ENCODE data around the gene IGFBP4.
"Not testable (repeated sequence)": the region's sequence is repeated elsewhere in the genome, so short reads cannot be mapped to it uniquely, and the experiment has no call there.

IGFBP4 gene

DNA sequence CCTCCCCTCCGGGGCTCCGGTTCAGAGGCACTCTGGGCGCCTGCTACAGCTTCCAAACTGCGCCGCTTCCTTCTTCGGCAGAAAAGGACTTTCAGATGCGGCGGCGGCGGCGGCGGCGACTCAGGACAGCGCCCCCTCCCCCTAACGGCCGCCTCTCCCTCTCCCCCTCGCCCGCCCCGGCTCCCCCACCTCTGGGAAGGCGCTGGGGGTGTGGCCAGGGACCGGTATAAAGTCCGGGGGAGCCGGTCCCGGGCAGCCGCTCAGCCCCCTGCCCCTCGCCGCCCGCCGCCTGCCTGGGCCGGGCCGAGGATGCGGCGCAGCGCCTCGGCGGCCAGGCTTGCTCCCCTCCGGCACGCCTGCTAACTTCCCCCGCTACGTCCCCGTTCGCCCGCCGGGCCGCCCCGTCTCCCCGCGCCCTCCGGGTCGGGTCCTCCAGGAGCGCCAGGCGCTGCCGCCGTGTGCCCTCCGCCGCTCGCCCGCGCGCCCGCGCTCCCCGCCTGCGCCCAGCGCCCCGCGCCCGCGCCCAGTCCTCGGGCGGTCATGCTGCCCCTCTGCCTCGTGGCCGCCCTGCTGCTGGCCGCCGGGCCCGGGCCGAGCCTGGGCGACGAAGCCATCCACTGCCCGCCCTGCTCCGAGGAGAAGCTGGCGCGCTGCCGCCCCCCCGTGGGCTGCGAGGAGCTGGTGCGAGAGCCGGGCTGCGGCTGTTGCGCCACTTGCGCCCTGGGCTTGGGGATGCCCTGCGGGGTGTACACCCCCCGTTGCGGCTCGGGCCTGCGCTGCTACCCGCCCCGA lies at the start of gene IGFBP4:
TSS of gene IGFBP4 (plus strand) at position 255 of the 792 bp plus-strand sequence. CDS start at position 541, 286 bp downstream.
- peak within 1 kb of the TSS; percentile 92 for H3K27ac Mint-ChIP-seq
- no peaks in the 10 kb centered on the region for H3K36me3 Mint-ChIP-seq (ENCODE audit: low read depth)
- peak within 1 kb of the TSS; percentile 81 for H3K4me3 Mint-ChIP-seq
- H3K4me1 Mint-ChIP-seq (ENCODE audit: low read depth) = peaks cover 33% of the 10 kb centered on the region
- H3K27me3 Mint-ChIP-seq = peaks cover 8% of the 10 kb centered on the region
- no peaks in the 10 kb centered on the region for H3K9me3 Mint-ChIP-seq

GRCh38 chr17:40399185-40399584 lies 44.1 kb upstream of the IGFBP4 start:
- H3K4me3 Mint-ChIP-seq = no peak overlapping the region
- H3K9me3 Mint-ChIP-seq = no peaks in the 10 kb centered on the region
- peaks cover 85% of the 10 kb centered on the region for H3K36me3 Mint-ChIP-seq (ENCODE audit: low read depth)
- H3K4me1 Mint-ChIP-seq (ENCODE audit: low read depth) = peaks cover 6% of the 10 kb centered on the region
- H3K27ac Mint-ChIP-seq = no peak overlapping the region
- H3K27me3 Mint-ChIP-seq = no peaks in the 10 kb centered on the region

DNA sequence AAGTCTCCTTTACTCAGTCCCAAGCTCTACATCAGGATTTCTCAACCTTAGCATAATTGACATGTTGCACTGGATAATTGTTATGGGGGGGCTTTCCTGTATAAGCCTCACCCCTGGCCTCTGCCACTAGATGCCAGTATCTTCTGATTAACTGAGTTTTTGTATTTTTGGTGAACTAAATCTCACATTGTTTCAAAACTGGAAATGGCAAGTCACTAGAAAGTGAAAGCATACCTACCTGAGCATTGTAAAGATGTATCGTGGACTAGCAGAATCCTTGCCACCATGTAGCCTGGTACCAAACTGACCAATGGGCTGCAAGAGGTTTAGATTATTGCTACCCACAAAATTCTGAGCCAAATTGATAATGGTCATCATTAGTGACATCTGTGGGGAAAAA lies 40.6 kb upstream of the IGFBP4 start:
- Mint-ChIP-seq H3K36me3 (ENCODE audit: low read depth) (peaks cover 86% of the 10 kb centered on the region), H3K4me1 (ENCODE audit: low read depth) (peaks cover 7% of the 10 kb centered on the region), H3K27me3 (no peaks in the 10 kb centered on the region), H3K4me3 (no peak overlapping the region), H3K27ac (no peak overlapping the region), H3K9me3 (no peaks in the 10 kb centered on the region)

- Mint-ChIP-seq H3K9me3 (no peaks in the 10 kb centered on the region), H3K4me3 (no peak overlapping the region), H3K36me3 (ENCODE audit: low read depth) (peaks cover 82% of the 10 kb centered on the region), H3K27ac (no peak overlapping the region), H3K4me1 (ENCODE audit: low read depth) (peaks cover 7% of the 10 kb centered on the region), H3K27me3 (no peaks in the 10 kb centered on the region)
Measured at GRCh38 chr17:40404003-40404402, 39.2 kb upstream of the IGFBP4 start.

DNA sequence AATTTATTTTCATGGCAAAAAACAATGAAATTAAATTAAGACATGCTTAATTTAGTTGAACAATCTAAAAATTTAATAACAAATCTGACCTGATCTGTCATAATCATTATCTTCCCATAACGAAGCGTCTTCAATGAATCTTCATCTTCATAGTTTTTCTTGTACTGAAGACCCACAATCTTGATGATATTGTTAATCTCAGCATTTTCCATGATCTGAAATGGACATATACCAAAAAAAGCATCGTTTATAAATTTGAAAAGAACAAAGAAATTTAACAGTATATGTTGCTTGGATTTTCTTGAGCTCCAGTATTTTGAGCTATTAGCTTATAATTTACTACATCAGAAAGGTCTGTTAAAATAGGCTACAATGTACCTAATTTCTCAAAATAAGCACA lies 35.8 kb upstream of the IGFBP4 start:
- H3K9me3 Mint-ChIP-seq = no peaks in the 10 kb centered on the region
- H3K27me3 Mint-ChIP-seq = no peaks in the 10 kb centered on the region
- peaks cover 74% of the 10 kb centered on the region for H3K36me3 Mint-ChIP-seq (ENCODE audit: low read depth)
- no peak overlapping the region for H3K27ac Mint-ChIP-seq
- peaks cover 7% of the 10 kb centered on the region for H3K4me1 Mint-ChIP-seq (ENCODE audit: low read depth)
- H3K4me3 Mint-ChIP-seq = no peak overlapping the region

DNA sequence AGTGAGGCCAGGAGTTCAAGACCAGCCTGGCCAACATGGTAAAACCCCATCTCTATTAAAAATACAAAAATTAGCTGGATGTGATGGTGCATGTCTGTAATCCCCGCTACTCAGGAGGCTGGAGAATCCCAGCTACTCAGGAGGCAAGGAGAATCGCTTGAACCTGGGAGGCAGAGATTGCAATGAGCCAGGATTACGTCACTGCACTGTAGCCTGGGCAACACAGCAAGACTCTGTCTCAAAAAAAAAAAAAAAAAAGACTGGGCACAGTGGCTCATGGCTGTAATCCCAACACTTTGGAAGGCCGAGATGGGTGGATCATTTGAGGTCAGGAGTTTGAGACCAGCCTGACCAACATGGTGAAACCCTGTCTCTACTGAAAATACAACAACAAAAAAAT lies 33.7 kb upstream of the IGFBP4 start:
- H3K27me3 Mint-ChIP-seq; H3K4me1 Mint-ChIP-seq (ENCODE audit: low read depth); H3K9me3 Mint-ChIP-seq; H3K27ac Mint-ChIP-seq; H3K4me3 Mint-ChIP-seq: not testable (repeated sequence)
- H3K36me3 Mint-ChIP-seq (ENCODE audit: low read depth) = peaks cover 65% of the 10 kb centered on the region

DNA sequence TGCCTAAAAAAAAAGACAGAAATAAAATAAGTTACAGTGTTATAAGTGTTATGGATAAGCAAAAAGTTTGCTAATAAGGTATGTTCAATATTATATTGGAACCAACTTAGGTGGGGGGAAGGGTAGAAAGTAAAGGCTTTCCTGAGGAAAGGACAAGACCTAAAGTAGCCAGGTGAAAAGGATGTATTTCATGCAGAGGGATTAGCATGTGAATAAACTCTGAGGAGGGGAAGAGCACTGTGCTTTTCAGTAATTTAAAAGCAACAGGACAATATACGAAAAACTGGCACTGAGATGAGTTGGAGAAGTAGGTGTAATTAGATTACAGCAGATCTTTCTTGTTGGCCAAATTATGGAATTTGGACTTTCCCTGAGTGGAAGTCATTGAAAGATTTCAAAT lies 33.2 kb upstream of the IGFBP4 start:
- Mint-ChIP-seq H3K27me3 (no peaks in the 10 kb centered on the region), H3K36me3 (ENCODE audit: low read depth) (peaks cover 61% of the 10 kb centered on the region), H3K27ac (no peak overlapping the region), H3K9me3 (no peaks in the 10 kb centered on the region), H3K4me1 (ENCODE audit: low read depth) (no peaks in the 10 kb centered on the region), H3K4me3 (no peak overlapping the region)

DNA sequence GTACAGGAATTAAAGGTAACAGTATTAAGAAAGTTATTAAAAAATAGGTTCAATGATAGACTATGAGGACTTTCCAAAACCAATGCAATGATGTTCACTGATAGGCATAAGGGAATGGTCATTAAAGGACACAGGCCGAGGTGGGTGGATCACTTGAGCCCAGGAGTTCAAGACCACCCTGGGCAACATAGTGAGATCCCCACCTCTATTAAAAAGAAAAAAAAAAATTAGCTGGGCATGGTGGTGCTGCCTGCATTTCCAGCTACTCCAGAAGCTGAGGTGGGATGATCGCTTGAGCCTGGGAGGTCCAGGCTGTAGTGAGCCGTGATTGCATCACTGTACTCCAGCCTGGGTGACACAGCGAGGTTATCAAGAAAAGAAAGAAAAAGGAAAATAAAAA lies 31.4 kb upstream of the IGFBP4 start:
- Mint-ChIP-seq H3K9me3 (no peaks in the 10 kb centered on the region), H3K36me3 (ENCODE audit: low read depth) (peaks cover 68% of the 10 kb centered on the region), H3K27ac (no peak overlapping the region), H3K27me3 (no peaks in the 10 kb centered on the region), H3K4me3 (no peak overlapping the region), H3K4me1 (ENCODE audit: low read depth) (peaks cover 13% of the 10 kb centered on the region)

DNA sequence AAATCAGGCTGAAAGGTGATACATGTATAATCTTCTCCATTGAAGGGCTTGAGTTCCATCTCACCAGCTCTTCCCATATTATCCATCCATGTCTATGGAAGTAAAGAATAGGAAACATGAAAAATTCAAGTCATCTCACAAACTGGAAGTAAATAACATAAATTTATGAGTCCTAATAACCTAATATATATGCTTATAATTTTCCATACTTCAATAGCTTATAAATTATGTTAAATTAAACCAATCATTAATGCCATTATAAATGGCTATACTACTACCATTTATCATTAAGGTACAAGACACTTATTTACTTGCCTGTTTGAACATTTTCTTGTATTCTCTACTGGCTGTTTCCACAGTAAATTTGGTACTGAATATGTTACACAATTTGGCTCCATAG lies 30.4 kb upstream of the IGFBP4 start:
- Mint-ChIP-seq H3K27ac (no peak overlapping the region), H3K4me1 (ENCODE audit: low read depth) (peaks cover 18% of the 10 kb centered on the region), H3K4me3 (peak overlapping the region; percentile 15), H3K9me3 (no peaks in the 10 kb centered on the region), H3K27me3 (no peaks in the 10 kb centered on the region), H3K36me3 (ENCODE audit: low read depth) (peaks cover 62% of the 10 kb centered on the region)

- H3K4me1 Mint-ChIP-seq (ENCODE audit: low read depth) = peaks cover 27% of the 10 kb centered on the region
- not testable (repeated sequence) for H3K4me3 Mint-ChIP-seq
Measured at GRCh38 chr17:40414312-40414711, 28.9 kb upstream of the IGFBP4 start.

DNA sequence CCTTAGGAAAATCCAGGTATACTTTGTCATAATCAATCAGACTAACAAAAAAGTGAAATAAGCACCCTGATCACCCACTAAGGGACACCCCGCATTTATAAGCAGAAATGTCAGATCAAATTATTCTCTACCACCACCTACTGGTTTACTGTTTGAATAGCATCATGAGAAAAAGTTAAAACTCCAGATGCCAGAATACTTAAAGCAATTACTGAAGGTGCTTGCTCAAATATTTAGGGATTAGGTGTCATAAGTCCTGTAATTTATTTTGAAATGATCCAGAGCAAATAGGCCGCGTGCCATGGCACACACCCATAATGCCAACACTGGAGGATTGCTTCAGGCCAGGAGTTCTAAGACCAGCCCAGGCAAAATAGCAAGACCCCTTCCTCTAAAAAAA lies 27.9 kb upstream of the IGFBP4 start:
- peak overlapping the region; percentile 43 for H3K4me3 Mint-ChIP-seq
- no peaks in the 10 kb centered on the region for H3K9me3 Mint-ChIP-seq
- H3K27ac Mint-ChIP-seq = no peak overlapping the region
- peaks cover 32% of the 10 kb centered on the region for H3K4me1 Mint-ChIP-seq (ENCODE audit: low read depth)
- H3K27me3 Mint-ChIP-seq = no peaks in the 10 kb centered on the region
- H3K36me3 Mint-ChIP-seq (ENCODE audit: low read depth) = peaks cover 50% of the 10 kb centered on the region

More at GRCh38 chr17:40414312-40414711, 28.9 kb upstream of the IGFBP4 start:
- not testable (repeated sequence) for H3K27me3 Mint-ChIP-seq, H3K27ac Mint-ChIP-seq, H3K9me3 Mint-ChIP-seq
- H3K36me3 Mint-ChIP-seq (ENCODE audit: low read depth) = peaks cover 57% of the 10 kb centered on the region

GRCh38 chr17:40416671-40417070 lies 26.6 kb upstream of the IGFBP4 start:
- Mint-ChIP-seq H3K4me3 (peak overlapping the region; percentile 98), H3K36me3 (ENCODE audit: low read depth) (peaks cover 38% of the 10 kb centered on the region), H3K4me1 (ENCODE audit: low read depth) (peaks cover 32% of the 10 kb centered on the region), H3K27ac (peak overlapping the region; percentile 45), H3K9me3 (no peaks in the 10 kb centered on the region), H3K27me3 (no peaks in the 10 kb centered on the region)

GRCh38 chr17:40417258-40417608 lies 26.0 kb upstream of the IGFBP4 start:
- H3K4me3 Mint-ChIP-seq = peak overlapping the region; percentile 98
- peaks cover 32% of the 10 kb centered on the region for H3K4me1 Mint-ChIP-seq (ENCODE audit: low read depth)
- H3K27me3 Mint-ChIP-seq = no peaks in the 10 kb centered on the region
- H3K9me3 Mint-ChIP-seq = no peaks in the 10 kb centered on the region
- peaks cover 32% of the 10 kb centered on the region for H3K36me3 Mint-ChIP-seq (ENCODE audit: low read depth)
- peak overlapping the region; percentile 90 for H3K27ac Mint-ChIP-seq

GRCh38 chr17:40417609-40418427 lies 25.4 kb upstream of the IGFBP4 start, which contains the start of gene TOP2A:
Gene TOP2A, minus strand, starts transcription at chr17:40417896. Its CDS starts 105 bp downstream, at chr17:40417791.
- peaks cover 26% of the 10 kb centered on the region for H3K36me3 Mint-ChIP-seq (ENCODE audit: low read depth)
- H3K4me1 Mint-ChIP-seq (ENCODE audit: low read depth) = peaks cover 32% of the 10 kb centered on the region

DNA sequence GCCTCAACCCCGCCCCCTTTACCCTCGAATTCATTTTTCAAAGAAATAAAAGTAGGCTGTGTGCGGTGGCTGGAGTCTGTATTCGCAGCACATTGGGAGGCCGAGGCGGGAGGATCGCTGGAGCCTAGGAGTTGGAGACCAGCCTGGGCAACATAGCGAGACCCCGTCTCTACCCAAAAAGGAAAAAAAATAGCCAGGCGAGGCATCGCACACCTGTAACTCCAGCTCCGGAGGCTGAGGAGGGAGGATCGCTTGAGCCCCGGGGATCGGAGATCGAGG lies 24.9 kb upstream of the IGFBP4 start:
- peak overlapping the region; percentile 98 for H3K4me3 Mint-ChIP-seq
- H3K36me3 Mint-ChIP-seq (ENCODE audit: low read depth) = peaks cover 21% of the 10 kb centered on the region
- peaks cover 32% of the 10 kb centered on the region for H3K4me1 Mint-ChIP-seq (ENCODE audit: low read depth)
- H3K27ac Mint-ChIP-seq = peak overlapping the region; percentile 90
- H3K9me3 Mint-ChIP-seq = no peaks in the 10 kb centered on the region
- H3K27me3 Mint-ChIP-seq = no peaks in the 10 kb centered on the region

More at GRCh38 chr17:40417609-40418427, 25.4 kb upstream of the IGFBP4 start, which contains the start of gene TOP2A:
- Mint-ChIP-seq H3K4me3 (peak within 1 kb of the TSS; percentile 98), H3K27me3 (no peaks in the 10 kb centered on the region), H3K9me3 (no peaks in the 10 kb centered on the region), H3K27ac (peak within 1 kb of the TSS; percentile 90)
